Loucy (cell line): ENCODE results near the gene RTL3.
A peak's percentile ranks its signal among the peaks of the same experiment; 100 is the strongest.
"Not testable (repeated sequence)": the region's sequence is repeated elsewhere in the genome, so short reads cannot be mapped to it uniquely, and the experiment has no call there.

ENCODE experiments used
- H2AFZ ChIP-seq: fragments of 200-600 bp; sonication (generic); 2 replicates; pipeline ENCODE4 v1.6.0; 2016; ENCODE audit warnings: antibody characterized with exemption, mild to moderate bottlenecking, low read length, moderate library complexity
- H3F3A ChIP-seq: fragments of 200-600 bp; 2 replicates; pipeline ENCODE4 v1.6.0; 2016; ENCODE audit warnings: antibody characterized with exemption, low read depth, mild to moderate bottlenecking
- H3K27me3 ChIP-seq: fragments of 200-600 bp; sonication (generic); 2 replicates; pipeline ENCODE4 v1.6.1; 2014; ENCODE audit warnings: low read length, mild to moderate bottlenecking; ENCODE audit not compliant: insufficient read depth, poor library complexity, severe bottlenecking
- H3K36me3 ChIP-seq: fragments of 200-600 bp; sonication (generic); 2 replicates; pipeline ENCODE4 v1.6.1; 2016; ENCODE audit warnings: low read length; ENCODE audit not compliant: insufficient read depth
- H3K4me1 ChIP-seq: fragments of 200-600 bp; sonication (generic); 2 replicates; pipeline ENCODE4 v1.5.1; 2014; ENCODE audit warnings: low read length, mild to moderate bottlenecking; ENCODE audit not compliant: insufficient read depth, poor library complexity, severe bottlenecking
- H3K4me2 ChIP-seq: fragments of 200-600 bp; sonication (generic); 2 replicates; pipeline ENCODE4 v1.6.0; 2014; ENCODE audit warnings: antibody characterized with exemption, low read length, low read depth, mild to moderate bottlenecking; ENCODE audit not compliant: poor library complexity, severe bottlenecking
- H3K4me3 ChIP-seq: fragments of 200-600 bp; sonication (generic); 2 replicates; pipeline ENCODE4 v1.5.1; 2014; ENCODE audit warnings: low read length, mild to moderate bottlenecking, mixed read lengths; ENCODE audit not compliant: poor library complexity, severe bottlenecking
- H3K79me2 ChIP-seq: fragments of 200-600 bp; sonication (generic); 2 replicates; pipeline ENCODE4 v1.6.1; 2014; ENCODE audit warnings: low read length; ENCODE audit not compliant: insufficient read depth
- H3K9ac ChIP-seq: fragments of 200-600 bp; sonication (generic); 2 replicates; pipeline ENCODE4 v1.6.0; 2014; ENCODE audit warnings: mild to moderate bottlenecking, low read depth, low read length, moderate library complexity; ENCODE audit not compliant: poor library complexity, severe bottlenecking
- H3K9me2 ChIP-seq: fragments of 200-600 bp; sonication (generic); replicated peaks from 2 replicates; pipeline ENCODE4 v1.6.1; 2016; ENCODE audit warnings: low read depth, low read length, mixed read lengths
- H3K9me3 ChIP-seq: fragments of 200-600 bp; sonication (generic); 2 replicates; pipeline ENCODE4 v1.6.1; 2014; ENCODE audit warnings: mild to moderate bottlenecking, antibody characterized with exemption, low read length, low read depth; ENCODE audit not compliant: insufficient read depth
- H4K20me1 ChIP-seq: fragments of 200-600 bp; sonication (generic); 2 replicates; pipeline ENCODE4 v1.6.0; 2014; ENCODE audit warnings: antibody characterized with exemption, low read length, mild to moderate bottlenecking; ENCODE audit not compliant: insufficient read depth, poor library complexity, severe bottlenecking
- CTCF ChIP-seq: fragments of 200-600 bp; sonication (generic); conservative IDR thresholded peaks from 2 replicates; pipeline ENCODE4 v1.5.1; 2014; ENCODE audit warnings: mild to moderate bottlenecking, antibody characterized with exemption, low read length
- EZH2phosphoT487 ChIP-seq: fragments of 200-600 bp; IDR thresholded peaks from 2 replicates; pipeline ENCODE4 v1.6.1; 2018; ENCODE audit warnings: antibody characterized with exemption, mild to moderate bottlenecking, moderate library complexity, borderline replicate concordance

RTL3 gene

GRCh38 chrX:78650906-78651437, 8.2 kb downstream of the RTL3 start:
- no peak for TF ChIP-seq CTCF
- TF ChIP-seq EZH2phosphoT487, result no peak
- Histone ChIP-seq H3K4me3 (peak overlapping the region; percentile 65), H3K4me2 (peak overlapping the region; percentile 94), H2AFZ (no peak overlapping the region), H3K9me3 (peaks cover 10% of the 10 kb centered on the region; the same call in 1 of the 2 replicates), H3K27me3 (no peaks in the 10 kb centered on the region), H3K4me1 (peaks cover 48% of the 10 kb centered on the region), H3F3A (peaks cover 13% of the 10 kb centered on the region; the same call in 1 of the 2 replicates), H3K9ac (peak overlapping the region; percentile 85), H3K79me2 (no peaks in the 10 kb centered on the region), H4K20me1 (no peaks in the 10 kb centered on the region), H3K9me2 (no peaks in the 10 kb centered on the region), H3K36me3 (no peaks in the 10 kb centered on the region)

GRCh38 chrX:78643874-78644273, 15.3 kb downstream of the RTL3 start:
- H2AFZ ChIP-seq, result no peak overlapping the region
- H3K9me3 ChIP-seq, result peaks cover 24% of the 10 kb centered on the region; the same call in 1 of the 2 replicates
- no peaks in the 10 kb centered on the region for H4K20me1 ChIP-seq
- no peaks in the 10 kb centered on the region for H3K27me3 ChIP-seq
- no peak overlapping the region for H3K9ac ChIP-seq
- TF ChIP-seq CTCF (no peak), EZH2phosphoT487 (no peak)
- H3K4me1 ChIP-seq, result peaks cover 11% of the 10 kb centered on the region
- H3K9me2 ChIP-seq, result no peaks in the 10 kb centered on the region
- no peak overlapping the region for H3K4me3 ChIP-seq
- H3F3A ChIP-seq, result no peaks in the 10 kb centered on the region
- H3K36me3 ChIP-seq, result no peaks in the 10 kb centered on the region
- no peak overlapping the region for H3K4me2 ChIP-seq
- no peaks in the 10 kb centered on the region for H3K79me2 ChIP-seq

GRCh38 chrX:78643096-78643495, 16.0 kb downstream of the RTL3 start:
- no peak overlapping the region for H3K4me2 ChIP-seq
- no peaks in the 10 kb centered on the region for H3K79me2 ChIP-seq
- H3K9me3 ChIP-seq, result peaks cover 24% of the 10 kb centered on the region; the same call in 1 of the 2 replicates
- H3K27me3 ChIP-seq, result no peaks in the 10 kb centered on the region
- H3K9ac ChIP-seq, result no peak overlapping the region
- no peaks in the 10 kb centered on the region for H3K9me2 ChIP-seq
- H3K36me3 ChIP-seq, result no peaks in the 10 kb centered on the region
- H3K4me1 ChIP-seq, result peaks cover 11% of the 10 kb centered on the region
- TF ChIP-seq CTCF (no peak), EZH2phosphoT487 (no peak)
- no peaks in the 10 kb centered on the region for H3F3A ChIP-seq
- H2AFZ ChIP-seq, result no peak overlapping the region
- H3K4me3 ChIP-seq, result no peak overlapping the region
- H4K20me1 ChIP-seq, result no peaks in the 10 kb centered on the region

GRCh38 chrX:78636096-78636495, 23.0 kb downstream of the RTL3 start:
- peaks cover 11% of the 10 kb centered on the region for H3K4me1 ChIP-seq
- not testable (repeated sequence) for H3K9me2 ChIP-seq, H3K9me3 ChIP-seq, H3K4me3 ChIP-seq, H4K20me1 ChIP-seq, H2AFZ ChIP-seq, H3K27me3 ChIP-seq, H3K9ac ChIP-seq, H3K4me2 ChIP-seq, H3F3A ChIP-seq, H3K36me3 ChIP-seq, H3K79me2 ChIP-seq
